GM21717 (cell line): ENCODE results near the gene GTPBP1.

Source experiments
- ATAC-seq: cut with Tn5 transposase; IDR thresholded peaks from one replicate; pipeline ENCODE4 v1.9.1; 2021; ENCODE audit warnings: mild to moderate bottlenecking, moderate library complexity; ENCODE audit not compliant: unreplicated experiment

GTPBP1 gene

DNA sequence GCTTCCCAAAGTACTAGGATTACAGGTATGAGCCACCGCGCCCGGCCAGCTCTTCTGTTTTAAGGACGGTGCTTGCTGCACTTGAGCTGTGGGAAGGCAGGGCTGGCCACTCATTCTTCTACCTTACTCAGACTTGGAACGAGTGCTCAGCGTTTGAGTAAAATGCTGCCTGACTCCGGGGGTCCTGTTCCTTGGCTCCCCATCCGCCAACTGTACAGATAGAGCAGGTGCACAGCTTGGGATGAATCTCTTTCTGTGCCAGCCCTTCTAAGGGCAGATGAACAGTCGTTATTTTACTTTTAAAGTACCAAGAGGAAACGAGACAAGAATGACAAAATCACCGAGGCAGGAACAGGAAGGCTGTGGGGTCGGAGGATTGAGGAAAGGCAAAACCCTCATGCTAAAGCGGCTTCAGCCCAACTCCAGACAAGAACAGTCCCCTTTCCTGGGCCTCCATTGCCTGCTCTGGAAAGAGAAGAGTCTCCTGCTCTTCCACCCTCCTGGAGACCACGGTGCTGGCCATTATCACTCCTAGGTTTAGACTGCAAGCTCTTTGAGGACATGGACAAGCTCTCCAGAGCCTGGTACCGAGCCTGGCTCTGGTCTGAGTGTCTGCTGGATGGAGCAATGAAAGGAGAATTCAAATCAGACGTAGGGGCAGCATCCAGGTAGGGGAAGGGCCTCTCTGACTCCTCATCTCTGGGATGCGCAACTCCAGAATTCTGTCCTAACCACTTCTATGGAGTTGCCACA is 51.1 kb downstream of the GTPBP1 start:
- no peak for ATAC-seq

DNA sequence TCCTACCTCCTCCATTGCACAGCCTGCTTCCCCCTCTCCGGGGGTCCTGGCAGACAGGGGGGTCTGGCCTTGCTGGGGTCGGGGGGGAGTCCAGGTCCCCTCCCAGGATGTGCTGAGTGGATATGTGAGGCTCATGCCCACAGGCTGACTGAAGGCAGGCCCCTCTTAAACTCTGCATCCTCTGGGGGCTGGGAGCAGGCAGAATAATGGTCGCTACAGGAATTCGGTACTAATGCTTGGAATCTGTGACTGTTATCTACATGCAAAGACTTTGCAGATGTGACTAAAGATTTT is 51.7 kb downstream of the GTPBP1 start:
- ATAC-seq: no peak

DNA sequence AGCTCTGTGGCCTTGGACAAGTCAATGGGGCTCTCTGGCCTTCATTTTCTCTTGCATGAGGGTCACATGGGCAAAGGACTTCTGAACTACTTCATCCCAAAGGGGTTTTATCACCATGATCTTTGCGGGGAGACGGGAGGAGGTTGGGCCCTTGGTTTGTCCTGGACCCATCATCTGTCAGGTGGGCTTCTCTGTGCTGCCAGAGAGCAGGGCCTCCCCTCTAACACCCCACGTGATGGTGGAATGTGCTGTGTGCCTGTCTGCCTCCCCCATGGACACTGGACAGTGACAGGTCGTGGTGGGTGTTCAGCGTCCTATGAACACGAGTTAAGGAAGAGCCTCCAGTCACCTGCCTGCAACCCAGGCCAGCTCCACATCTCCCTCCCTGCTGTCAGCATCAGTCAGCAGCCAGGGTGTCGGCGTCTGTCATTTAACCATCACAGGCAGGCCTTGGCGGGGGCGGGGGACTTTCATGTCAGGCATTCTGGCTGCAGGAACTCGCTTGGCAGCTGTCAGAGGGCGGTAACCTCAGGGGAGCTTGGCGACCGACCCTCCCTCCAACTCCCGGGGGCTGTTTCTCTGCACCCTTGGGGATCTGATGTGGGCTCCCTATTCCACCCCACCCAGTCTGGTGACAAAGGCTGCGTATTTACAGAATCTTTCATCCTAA is 52.7 kb downstream of the GTPBP1 start:
- ATAC-seq: no peak

DNA sequence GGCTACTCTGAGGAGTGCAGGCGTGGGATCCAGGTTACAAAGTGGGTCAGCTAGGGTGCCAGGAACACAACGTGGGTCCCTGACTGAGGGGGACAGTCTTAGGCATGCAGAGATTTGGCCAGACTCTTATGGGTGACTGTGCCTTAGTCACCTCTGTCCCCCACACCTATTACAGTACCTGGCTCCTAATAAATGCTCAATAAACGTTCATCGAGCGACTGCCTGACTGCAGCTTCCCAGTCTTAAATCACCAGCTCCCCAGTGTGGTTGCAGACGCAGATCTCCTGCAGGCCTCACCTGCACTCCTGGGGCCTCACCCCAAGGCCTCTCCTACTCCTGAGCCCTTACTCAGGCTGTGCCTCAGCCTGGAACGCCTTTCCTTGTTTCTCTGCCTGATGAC is 53.3 kb downstream of the GTPBP1 start:
- ATAC-seq: no peak

DNA sequence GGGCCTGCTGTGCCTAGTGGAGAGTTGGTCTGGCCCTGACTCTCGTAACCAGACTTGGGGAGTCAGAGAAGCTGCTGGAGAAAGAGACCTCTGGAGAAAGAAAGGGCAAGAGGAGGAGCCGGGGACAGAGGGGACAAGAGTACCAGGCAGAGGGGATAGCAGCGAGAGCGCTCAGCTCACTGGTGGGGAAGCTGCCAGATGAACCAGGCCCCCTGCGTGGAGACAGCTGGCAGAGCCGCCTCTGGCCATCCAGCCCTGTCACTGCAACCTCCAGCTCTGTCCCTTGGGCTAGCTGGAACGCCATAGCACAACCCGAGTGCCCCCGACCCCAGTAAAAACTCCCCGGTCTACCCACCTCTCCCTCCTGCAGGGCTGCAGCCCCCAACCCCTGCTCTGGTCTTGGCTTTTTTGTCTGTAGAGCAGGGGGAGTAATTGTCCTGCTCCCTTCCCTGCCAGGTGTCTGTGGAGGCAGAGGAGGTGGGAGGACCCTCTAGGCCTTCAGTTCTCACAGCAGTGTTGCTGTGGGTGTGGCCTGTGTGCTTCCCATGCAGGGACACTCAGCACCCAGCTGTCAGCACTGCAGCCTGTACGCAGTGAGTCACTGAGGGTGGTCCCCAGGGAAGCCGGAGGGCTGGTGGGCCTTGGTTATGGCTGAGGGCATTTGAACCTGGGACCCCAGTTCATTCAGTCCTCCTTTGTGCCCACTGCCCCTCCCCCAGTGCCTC is 54.9 kb downstream of the GTPBP1 start:
- no peak for ATAC-seq

DNA sequence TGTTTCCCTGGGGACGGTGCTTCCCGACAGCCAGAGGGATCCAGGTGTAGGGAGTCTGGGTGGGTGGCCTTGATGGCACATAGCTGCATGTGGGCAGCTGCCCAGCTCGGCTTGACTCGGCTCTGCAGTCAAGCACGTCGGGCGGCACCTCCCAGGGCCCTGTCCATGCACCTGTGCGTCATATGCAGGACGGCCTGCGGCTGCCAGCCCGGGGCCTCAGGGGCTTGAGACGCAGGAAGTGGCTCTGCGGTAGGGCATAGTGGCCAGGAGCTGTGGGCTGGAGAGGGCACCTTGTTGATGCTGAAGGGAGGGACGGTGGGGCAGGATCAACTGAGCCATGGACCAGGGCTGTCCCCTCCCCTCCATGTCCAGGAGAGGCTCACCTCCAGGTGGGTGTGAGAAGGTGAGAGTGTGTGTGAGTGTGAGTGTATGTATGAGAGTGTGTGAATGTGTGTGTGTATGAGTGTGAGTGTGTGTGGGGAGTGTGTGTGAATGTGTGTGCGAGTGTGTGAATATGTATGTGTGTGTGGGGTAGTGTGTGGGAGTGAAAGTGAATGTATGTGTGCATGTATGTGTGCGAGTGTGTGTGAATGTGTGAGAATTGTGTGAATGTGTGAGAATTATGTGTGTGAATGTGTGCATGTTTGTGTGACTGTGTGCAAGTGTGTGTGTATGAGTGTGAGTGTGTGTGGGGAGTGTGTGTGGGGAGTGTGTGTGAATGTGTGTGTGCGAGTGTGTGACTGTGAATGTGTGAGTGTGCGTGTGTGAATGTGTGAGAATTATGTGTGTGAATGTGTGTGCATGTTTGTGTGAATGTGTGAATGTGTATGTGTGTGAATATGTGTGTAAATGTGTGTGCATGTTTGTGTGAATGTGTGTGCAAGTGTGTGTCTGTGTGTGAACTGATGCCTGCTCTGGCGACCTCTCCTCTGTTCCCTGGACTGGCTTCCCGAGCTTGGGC is 55.7 kb downstream of the GTPBP1 start:
- no peak for ATAC-seq

DNA sequence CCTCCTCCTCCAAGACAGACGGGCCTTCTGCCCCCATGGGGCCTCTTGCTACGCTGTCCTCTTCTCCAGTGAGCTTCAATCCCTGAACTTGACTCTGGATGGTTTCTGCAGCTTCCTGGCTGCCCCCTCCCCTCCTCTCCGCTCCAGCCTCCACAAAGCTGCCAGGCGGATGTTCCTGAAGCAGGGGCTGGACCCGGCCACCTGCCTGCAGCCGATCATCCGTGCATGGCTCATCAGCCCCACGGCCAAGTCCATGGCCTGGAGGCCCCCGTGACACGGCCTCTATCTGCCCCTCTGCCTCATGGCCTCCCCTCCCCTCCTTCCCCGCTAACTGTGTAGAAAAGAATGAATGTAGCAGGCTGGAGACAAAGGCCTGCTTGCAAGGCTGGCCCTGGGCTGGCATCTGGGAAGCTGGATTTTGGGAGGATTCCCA is 56.8 kb downstream of the GTPBP1 start:
- no peak for ATAC-seq

DNA sequence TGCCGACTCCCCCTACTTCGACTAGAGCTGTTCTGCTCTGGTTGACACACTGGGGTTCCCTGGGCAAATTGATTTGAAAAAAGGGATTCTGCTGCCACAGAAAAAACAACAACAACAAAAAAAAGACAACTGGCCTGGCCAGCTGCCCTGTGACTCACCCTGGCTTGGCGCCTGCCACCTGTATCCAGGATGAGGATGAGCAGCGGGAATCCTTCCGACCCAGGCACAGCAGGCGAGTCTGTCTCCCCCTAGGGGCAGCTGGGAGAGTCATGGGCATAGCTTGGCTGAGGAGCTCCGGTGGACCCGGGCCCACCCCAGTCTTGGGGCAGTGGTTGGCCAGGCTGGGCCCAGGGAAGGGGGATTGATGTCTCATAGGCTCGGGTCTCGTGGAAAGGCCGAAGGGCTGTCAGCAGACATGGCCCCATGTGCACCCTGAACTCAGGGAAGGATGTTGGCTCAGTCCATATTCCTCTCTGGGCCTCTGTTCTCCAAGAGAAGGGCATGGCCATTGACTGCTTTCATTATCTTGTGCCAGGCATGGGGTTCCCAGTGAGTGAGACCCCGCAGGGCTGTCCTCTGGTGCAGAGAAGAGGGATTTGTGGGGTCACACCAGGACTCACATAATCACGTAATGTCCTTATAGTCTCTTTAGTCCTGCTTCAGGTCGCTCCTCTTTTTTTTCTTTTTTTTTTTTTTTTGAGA is 60.5 kb downstream of the GTPBP1 start:
- no peak for ATAC-seq

DNA sequence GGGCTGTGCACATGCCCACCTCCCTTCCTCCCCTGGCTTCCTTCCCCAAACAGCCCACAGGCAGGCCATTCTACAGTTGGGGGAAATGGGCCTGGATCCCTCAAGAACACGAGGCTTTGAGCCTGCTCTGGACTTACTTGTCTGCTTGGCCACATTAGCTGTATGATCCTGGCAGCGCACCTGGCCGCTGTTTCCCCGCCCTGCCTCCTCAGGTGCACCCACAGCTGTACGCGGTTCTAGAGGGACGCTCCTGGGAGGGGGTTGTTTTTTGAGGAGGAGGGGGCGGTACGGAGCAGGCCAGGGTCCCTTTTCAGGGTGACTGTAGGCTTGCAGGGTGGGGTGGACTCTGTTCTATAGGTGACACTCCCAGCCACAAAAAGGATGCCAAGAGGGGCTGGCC is 61.6 kb downstream of the GTPBP1 start:
- no peak for ATAC-seq

DNA sequence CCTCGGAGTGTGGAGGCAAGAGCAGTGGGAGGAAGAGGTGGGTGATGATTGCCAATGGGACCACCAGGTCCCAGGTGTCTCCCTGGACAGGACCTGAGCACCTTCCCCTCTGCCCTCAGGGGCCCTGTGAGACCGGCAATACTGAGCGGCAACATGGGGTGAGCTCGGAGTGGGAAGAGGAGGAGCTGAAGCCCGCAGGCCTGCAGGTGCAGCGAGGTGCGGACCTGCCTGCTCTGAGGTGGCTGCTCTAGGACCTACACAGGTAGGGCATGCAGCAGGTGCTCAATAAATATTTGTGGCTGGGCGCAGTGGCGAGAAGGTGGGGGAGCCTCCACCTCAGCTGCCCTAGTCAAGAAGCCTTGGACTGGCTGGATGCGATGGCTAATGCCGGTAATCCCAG is 62.3 kb downstream of the GTPBP1 start:
- ATAC-seq: no peak

DNA sequence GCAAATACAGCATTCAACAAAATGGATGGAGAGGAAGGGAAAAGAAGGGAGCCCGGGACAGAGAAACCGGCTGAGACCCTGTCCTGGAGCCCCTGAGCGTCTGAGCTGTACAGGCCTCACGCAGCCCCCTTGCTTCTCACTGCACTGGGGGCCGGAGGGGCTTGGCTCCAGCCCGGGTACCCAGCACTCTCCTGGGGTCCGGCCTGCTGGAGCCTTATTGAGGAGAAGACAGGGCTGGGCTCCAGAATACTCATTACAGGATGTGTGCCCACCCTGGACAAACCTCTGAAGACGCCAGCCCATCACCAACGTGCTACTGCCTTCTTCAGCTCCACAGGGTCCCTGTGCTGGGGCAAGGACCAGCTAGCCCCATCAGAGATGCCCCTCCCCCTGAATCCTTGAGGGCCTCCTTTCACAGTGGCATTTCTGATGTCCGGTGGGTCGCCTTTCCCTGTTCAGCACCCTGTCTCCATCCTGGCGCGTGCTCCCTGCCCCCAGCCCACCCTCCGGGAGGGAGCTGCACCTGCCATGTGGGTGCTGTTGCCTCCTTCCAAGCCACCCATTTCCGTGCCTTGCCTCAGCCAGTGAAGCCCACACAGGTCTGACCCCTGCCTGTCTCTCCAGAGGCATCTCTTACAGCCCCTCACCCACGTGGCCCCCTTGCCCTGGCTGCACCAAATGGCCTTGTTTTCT is 64.7 kb downstream of the GTPBP1 start:
- ATAC-seq: no peak

DNA sequence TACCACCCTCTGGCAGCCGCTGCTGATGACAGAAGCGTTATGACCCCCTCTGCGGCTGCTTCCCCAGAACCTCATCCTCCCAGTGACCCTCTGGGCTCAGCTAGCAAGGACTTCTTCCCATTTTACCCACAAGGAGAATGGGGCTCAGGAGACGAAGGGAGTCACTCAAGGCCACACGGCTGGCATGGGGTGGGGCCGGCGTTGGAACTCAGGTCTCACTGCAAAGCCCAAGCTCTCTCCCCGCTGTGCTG is 66.8 kb downstream of the GTPBP1 start:
- no peak for ATAC-seq

DNA sequence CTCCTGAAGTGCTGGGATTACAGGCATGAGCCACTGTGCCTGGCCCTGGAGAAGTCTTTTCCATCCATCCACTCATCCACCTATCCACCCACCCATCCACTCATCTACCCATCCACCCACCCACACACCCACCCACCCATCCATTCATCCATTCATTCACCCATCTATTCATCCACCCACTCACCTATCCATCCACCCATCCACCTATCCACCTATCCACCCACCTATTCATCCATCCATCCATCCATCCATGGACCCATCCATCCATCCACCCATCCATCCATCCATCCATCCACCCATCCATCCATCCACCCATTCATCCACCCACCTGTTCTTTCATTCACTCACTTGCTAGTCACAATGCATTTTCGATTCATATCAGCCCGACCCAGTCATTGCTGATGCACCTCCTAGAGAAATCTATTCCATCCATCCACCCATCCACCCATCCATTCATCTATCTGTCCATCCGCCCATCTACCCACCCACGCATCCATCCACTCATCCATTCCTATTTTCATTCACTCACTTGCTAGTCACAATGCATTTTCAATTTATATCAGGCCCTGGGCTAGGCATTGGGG is 67.7 kb downstream of the GTPBP1 start:
- no peak for ATAC-seq

DNA sequence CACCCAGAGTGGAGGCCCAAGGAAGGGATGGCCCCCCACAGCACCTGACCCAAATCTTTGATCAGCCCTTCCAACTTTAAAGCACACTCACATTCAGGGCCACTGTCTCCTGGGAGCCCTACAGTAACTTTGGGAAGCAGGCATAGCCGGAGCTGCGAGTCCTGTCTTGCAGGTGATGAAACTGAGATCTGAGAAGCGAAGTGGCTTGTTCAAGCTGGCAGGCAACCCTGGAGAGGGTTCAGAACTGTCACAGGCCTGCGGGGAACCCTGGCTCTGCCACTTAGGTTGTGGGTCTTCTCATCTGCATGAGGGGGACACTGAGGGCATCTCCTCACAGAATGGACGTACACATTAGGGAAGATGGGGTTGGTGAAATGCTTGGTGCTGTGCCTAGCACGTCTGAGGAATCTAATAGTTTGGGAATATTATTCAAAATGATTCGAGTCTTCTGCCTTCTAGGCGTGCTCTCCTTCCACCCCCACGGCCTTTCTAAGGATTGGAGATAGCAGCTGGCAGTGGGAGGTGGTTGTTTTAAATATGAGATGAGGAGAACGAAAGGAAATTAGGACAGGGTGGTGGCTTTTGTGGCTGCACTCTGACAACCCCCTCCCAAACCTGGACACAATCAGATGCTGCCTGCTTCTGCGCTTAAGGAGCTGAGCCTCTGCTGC is 68.9 kb downstream of the GTPBP1 start:
- ATAC-seq: no peak

DNA sequence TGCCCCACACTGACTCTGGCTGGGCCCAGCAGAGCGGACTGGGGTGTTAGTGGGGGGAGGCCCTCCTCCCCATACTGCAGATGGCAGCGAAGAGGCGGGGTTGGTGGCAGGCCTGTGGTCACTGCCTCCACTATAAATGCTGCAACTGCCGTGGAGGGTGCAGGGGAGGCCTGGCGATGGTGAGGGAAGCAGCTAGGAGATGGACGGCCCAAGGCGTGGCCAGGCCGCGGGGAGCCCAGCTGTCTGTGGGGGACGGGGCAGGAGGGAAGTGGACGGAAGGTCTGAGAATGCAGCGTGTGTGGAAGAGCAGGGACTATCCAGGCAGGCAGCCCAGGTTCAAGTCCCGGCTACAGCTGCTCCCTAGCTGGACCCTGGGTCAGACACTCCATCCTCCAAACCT is 69.9 kb downstream of the GTPBP1 start:
- no peak for ATAC-seq

DNA sequence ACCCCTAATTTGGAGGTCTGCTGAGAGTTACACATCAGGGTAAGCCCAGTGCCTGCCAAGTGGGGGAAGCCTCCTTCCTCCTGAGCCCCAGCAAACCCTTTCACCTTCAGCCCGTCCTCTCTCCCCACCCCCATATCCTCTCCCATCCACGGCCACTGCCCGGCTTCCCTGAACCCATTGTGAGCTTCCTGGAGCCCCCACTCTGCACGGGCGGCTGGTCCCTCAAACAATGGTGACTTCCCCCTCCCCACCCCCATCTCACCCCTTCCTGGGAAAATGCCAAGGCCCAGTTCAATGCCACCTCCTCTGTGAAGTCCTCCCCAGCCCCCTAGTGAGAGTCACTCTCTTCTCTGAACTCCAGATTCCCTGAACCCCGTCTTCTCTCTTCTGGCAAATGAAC is 70.3 kb downstream of the GTPBP1 start:
- no peak for ATAC-seq

DNA sequence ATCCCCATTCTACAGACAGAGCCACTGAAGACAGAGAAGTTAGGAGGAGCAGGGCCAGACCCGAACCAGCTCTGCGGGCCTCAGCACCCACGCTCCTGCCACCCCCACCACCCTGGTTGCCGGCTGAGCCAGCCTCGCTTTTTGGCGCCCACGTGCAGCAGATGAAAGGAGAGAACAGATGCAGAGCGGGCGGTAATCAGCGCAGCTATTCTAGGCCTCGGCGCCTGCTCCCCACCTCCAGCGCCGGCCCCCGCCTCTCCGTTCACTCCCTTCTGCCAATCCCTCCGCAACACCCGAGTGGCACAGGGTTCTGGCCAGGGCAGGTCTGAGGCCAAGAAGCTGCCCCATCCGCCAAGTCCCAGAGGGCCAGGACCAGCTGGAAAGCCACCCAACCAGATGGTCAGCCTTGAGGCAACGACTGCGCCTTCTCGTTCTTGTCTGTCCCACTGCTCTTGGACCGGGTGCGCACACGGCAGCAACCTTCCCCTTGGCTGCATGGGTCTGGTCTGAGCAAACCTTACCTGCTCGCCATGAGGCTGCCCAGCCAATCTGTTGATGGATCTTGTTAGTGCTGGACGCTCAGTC is 71.4 kb downstream of the GTPBP1 start:
- no peak for ATAC-seq

DNA sequence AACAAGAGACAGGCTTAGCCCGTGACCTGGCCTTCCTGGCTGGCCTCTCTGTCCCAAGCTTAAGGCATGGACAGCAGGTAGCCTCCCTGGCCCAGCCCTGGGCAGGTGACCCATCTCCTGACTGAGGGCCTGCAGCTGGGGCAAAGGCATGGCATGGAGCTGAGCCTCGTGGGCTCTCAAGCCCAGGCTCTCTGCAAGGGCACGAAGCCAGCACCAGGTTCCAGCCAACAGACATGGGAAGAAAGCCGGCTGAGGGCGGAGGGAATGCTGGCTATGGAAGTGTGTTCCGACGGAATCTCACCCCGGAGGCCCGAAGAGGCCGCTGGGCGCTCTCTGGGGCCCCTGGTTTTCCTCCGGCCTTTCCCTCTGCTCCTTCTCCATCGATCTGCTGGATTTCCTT is 75.3 kb downstream of the GTPBP1 start:
- no peak for ATAC-seq
